Measurements from ENCODE around the gene SKA1. TPM values are rescaled to one million over a fixed set of nuclear protein-coding genes. Genes with fewer than 3 reads are reported as not detected.

The SKA1 gene
- total RNA-seq, 2 experiments from 2014 or later: 36.1 to 36.3 TPM

- Mint-ChIP-seq H3K27me3 (ENCODE audit: low read depth) (peaks cover 2% of the 10 kb centered on the region), H3K9me3 (no peaks in the 10 kb centered on the region), H3K36me3 (ENCODE audit: low read depth) (no peaks in the 10 kb centered on the region), H3K4me1 (ENCODE audit: low read depth) (peaks cover 8% of the 10 kb centered on the region), H3K27ac (no peak overlapping the region), H3K4me3 (no peak overlapping the region)
- DNase-seq: no peak
- intact Hi-C loops (cut with micrococcal nuclease): loop anchor here (5.0 to 10.0 kb wide), 4 partner anchors 52 to 844 kb away; no protein-coding TSS in a partner anchor
- CTCF ChIA-PET: interaction anchor here (0.9 to 1.1 kb wide), 2 partner anchors 70 to 89 kb away, joined by 3 to 4 read pairs; no protein-coding TSS in a partner anchor
Observed at GRCh38 chr18:50358844-50359243, 16.0 kb upstream of the SKA1 start.

- peaks cover 2% of the 10 kb centered on the region for H3K27me3 Mint-ChIP-seq (ENCODE audit: low read depth)
- no peak for DNase-seq
- H3K27ac Mint-ChIP-seq: no peak overlapping the region
- CTCF ChIA-PET: interaction anchor here (0.5 to 1.1 kb wide), 2 partner anchors 17 to 90 kb away, joined by 3 to 4 read pairs; no protein-coding TSS in a partner anchor
- H3K36me3 Mint-ChIP-seq (ENCODE audit: low read depth): no peaks in the 10 kb centered on the region
- intact Hi-C loops (cut with micrococcal nuclease): loop anchor here (5.0 to 10.0 kb wide), 4 partner anchors 53 to 845 kb away; no protein-coding TSS in a partner anchor
- H3K4me3 Mint-ChIP-seq: no peak overlapping the region
- H3K9me3 Mint-ChIP-seq: no peaks in the 10 kb centered on the region
- peaks cover 8% of the 10 kb centered on the region for H3K4me1 Mint-ChIP-seq (ENCODE audit: low read depth)
Observed at GRCh38 chr18:50359806-50360205, 15.0 kb upstream of the SKA1 start.

GRCh38 chr18:50360611-50361010 lies 14.2 kb upstream of the SKA1 start:
- H3K4me3 Mint-ChIP-seq: no peak overlapping the region
- peaks cover 8% of the 10 kb centered on the region for H3K4me1 Mint-ChIP-seq (ENCODE audit: low read depth)
- no peak overlapping the region for H3K27ac Mint-ChIP-seq
- intact Hi-C loops (cut with micrococcal nuclease): no loop called here
- H3K36me3 Mint-ChIP-seq (ENCODE audit: low read depth): no peaks in the 10 kb centered on the region
- CTCF ChIA-PET: no interaction called here
- H3K9me3 Mint-ChIP-seq: no peaks in the 10 kb centered on the region
- no peak for DNase-seq
- H3K27me3 Mint-ChIP-seq (ENCODE audit: low read depth): peaks cover 4% of the 10 kb centered on the region

- Mint-ChIP-seq H3K27ac (no peak overlapping the region), H3K27me3 (ENCODE audit: low read depth) (peaks cover 36% of the 10 kb centered on the region), H3K36me3 (ENCODE audit: low read depth) (peaks cover 3% of the 10 kb centered on the region), H3K4me1 (ENCODE audit: low read depth) (no peaks in the 10 kb centered on the region), H3K4me3 (no peak overlapping the region), H3K9me3 (peaks cover 8% of the 10 kb centered on the region)
- intact Hi-C loops (cut with micrococcal nuclease): loop anchor here (10.0 kb wide), 1 partner anchor 825 kb away; the partner anchor contains the start of gene MEX3C
- CTCF ChIA-PET: no interaction called here
- no peak for DNase-seq
Observed at GRCh38 chr18:50369672-50370071, 5.2 kb upstream of the SKA1 start.

GRCh38 chr18:50372743-50373142 lies 2.1 kb upstream of the SKA1 start:
- Mint-ChIP-seq H3K4me3 (no peak overlapping the region), H3K4me1 (ENCODE audit: low read depth) (peaks cover 2% of the 10 kb centered on the region), H3K27me3 (ENCODE audit: low read depth) (peaks cover 20% of the 10 kb centered on the region), H3K36me3 (ENCODE audit: low read depth) (peaks cover 4% of the 10 kb centered on the region), H3K9me3 (peaks cover 8% of the 10 kb centered on the region), H3K27ac (no peak overlapping the region)
- no peak for DNase-seq
- intact Hi-C loops (cut with micrococcal nuclease): loop anchor here (10.0 kb wide), 1 partner anchor 822 kb away; the partner anchor contains the start of gene MEX3C
- CTCF ChIA-PET: interaction anchor here (2.6 kb wide), 1 partner anchor 15 kb away, joined by 11 read pairs; no protein-coding TSS in a partner anchor

GRCh38 chr18:50373561-50374219 lies 1.2 kb upstream of the SKA1 start:
- CTCF ChIA-PET: interaction anchor here (1.1 to 1.3 kb wide), 2 partner anchors 9 to 16 kb away, joined by 3 to 5 read pairs; no protein-coding TSS in a partner anchor
- H3K27me3 Mint-ChIP-seq (ENCODE audit: low read depth): peaks cover 11% of the 10 kb centered on the region
- peaks cover 8% of the 10 kb centered on the region for H3K9me3 Mint-ChIP-seq
- H3K4me1 Mint-ChIP-seq (ENCODE audit: low read depth): peaks cover 2% of the 10 kb centered on the region
- H3K27ac Mint-ChIP-seq: no peak overlapping the region
- intact Hi-C loops (cut with micrococcal nuclease): loop anchor here (1.0 to 10.0 kb wide), 5 partner anchors 66 to 887 kb away; partner anchors contain the start of genes ACAA2, C18orf32, MBD1 and MEX3C
- DNase-seq: no peak
- peak overlapping the region; percentile 88 for H3K4me3 Mint-ChIP-seq
- peaks cover 4% of the 10 kb centered on the region for H3K36me3 Mint-ChIP-seq (ENCODE audit: low read depth)

- peaks cover 3% of the 10 kb centered on the region for H3K36me3 Mint-ChIP-seq (ENCODE audit: low read depth)
- intact Hi-C loops (cut with micrococcal nuclease): loop anchor here (1.0 to 10.0 kb wide), 5 partner anchors 67 to 887 kb away; partner anchors contain the start of genes ACAA2, C18orf32, MBD1 and MEX3C
- H3K4me3 Mint-ChIP-seq: peak overlapping the region; percentile 88
- CTCF ChIA-PET: interaction anchor here (1.1 to 1.4 kb wide), 3 partner anchors 10 to 17 kb away, joined by 3 to 5 read pairs (median 3); no protein-coding TSS in a partner anchor
- peak overlapping the region; percentile 87 for H3K27ac Mint-ChIP-seq
- no peak for DNase-seq
- H3K9me3 Mint-ChIP-seq: peaks cover 6% of the 10 kb centered on the region
- H3K27me3 Mint-ChIP-seq (ENCODE audit: low read depth): peaks cover 9% of the 10 kb centered on the region
- H3K4me1 Mint-ChIP-seq (ENCODE audit: low read depth): peaks cover 2% of the 10 kb centered on the region
Observed at GRCh38 chr18:50374220-50374752, 560 bp upstream of the SKA1 start.

- Mint-ChIP-seq H3K27me3 (ENCODE audit: low read depth) (no peaks in the 10 kb centered on the region), H3K4me1 (ENCODE audit: low read depth) (peaks cover 2% of the 10 kb centered on the region), H3K27ac (no peak overlapping the region), H3K9me3 (no peaks in the 10 kb centered on the region), H3K36me3 (ENCODE audit: low read depth) (peaks cover 8% of the 10 kb centered on the region), H3K4me3 (no peak overlapping the region)
- intact Hi-C loops (cut with micrococcal nuclease): loop anchor here (10.0 kb wide), 1 partner anchor 818 kb away; the partner anchor contains the start of gene MEX3C
- no peak for DNase-seq
- CTCF ChIA-PET: interaction anchor here (1.2 to 2.3 kb wide), 2 partner anchors 20 to 107 kb away, joined by 3 to 18 read pairs; no protein-coding TSS in a partner anchor
Observed at GRCh38 chr18:50377061-50377798, 2.4 kb downstream of the SKA1 start.

- no peak overlapping the region for H3K4me3 Mint-ChIP-seq
- intact Hi-C loops (cut with micrococcal nuclease): no loop called here
- CTCF ChIA-PET: interaction anchor here (1.5 kb wide), 1 partner anchor 32 kb away, joined by 6 read pairs; no protein-coding TSS in a partner anchor
Observed at GRCh38 chr18:50388988-50389387, 14.1 kb downstream of the SKA1 start.

GRCh38 chr18:50393802-50394201 lies 19.0 kb downstream of the SKA1 start:
- H3K9me3 Mint-ChIP-seq: no peaks in the 10 kb centered on the region
- CTCF ChIA-PET: interaction anchor here (0.6 kb wide), 1 partner anchor 18 kb away, joined by 3 read pairs; no protein-coding TSS in a partner anchor
- DNase-seq: no peak
- H3K4me3 Mint-ChIP-seq: no peak overlapping the region
- peaks cover 13% of the 10 kb centered on the region for H3K27me3 Mint-ChIP-seq (ENCODE audit: low read depth)
- intact Hi-C loops (cut with micrococcal nuclease): no loop called here
- H3K36me3 Mint-ChIP-seq (ENCODE audit: low read depth): peaks cover 24% of the 10 kb centered on the region
- no peak overlapping the region for H3K27ac Mint-ChIP-seq
- peaks cover 7% of the 10 kb centered on the region for H3K4me1 Mint-ChIP-seq (ENCODE audit: low read depth)

More at GRCh38 chr18:50388988-50389387, 14.1 kb downstream of the SKA1 start:
- Mint-ChIP-seq H3K36me3 (ENCODE audit: low read depth) (peaks cover 19% of the 10 kb centered on the region), H3K27ac (no peak overlapping the region), H3K27me3 (ENCODE audit: low read depth) (peaks cover 4% of the 10 kb centered on the region), H3K9me3 (no peaks in the 10 kb centered on the region), H3K4me1 (ENCODE audit: low read depth) (no peaks in the 10 kb centered on the region)
- no peak for DNase-seq

GRCh38 chr18:50395093-50395492 lies 20.2 kb downstream of the SKA1 start:
- H3K27ac Mint-ChIP-seq: no peak overlapping the region

More at GRCh38 chr18:50395093-50395492, 20.2 kb downstream of the SKA1 start:
- no peak for DNase-seq
- Mint-ChIP-seq H3K27me3 (ENCODE audit: low read depth) (peaks cover 18% of the 10 kb centered on the region), H3K4me3 (no peak overlapping the region), H3K4me1 (ENCODE audit: low read depth) (peaks cover 7% of the 10 kb centered on the region), H3K36me3 (ENCODE audit: low read depth) (peaks cover 20% of the 10 kb centered on the region), H3K9me3 (no peaks in the 10 kb centered on the region)
- intact Hi-C loops (cut with micrococcal nuclease): no loop called here
- CTCF ChIA-PET: no interaction called here
